NCI-H2171 treated with DMSO at 0.1 percent for 48 hours (cell line): ENCODE data around the gene VWA5A.

Experiments
- DNase-seq: peaks from one replicate; lab custom pipeline; 2025; lab: John Stamatoyannopoulos, UW

Gene VWA5A, protein sequence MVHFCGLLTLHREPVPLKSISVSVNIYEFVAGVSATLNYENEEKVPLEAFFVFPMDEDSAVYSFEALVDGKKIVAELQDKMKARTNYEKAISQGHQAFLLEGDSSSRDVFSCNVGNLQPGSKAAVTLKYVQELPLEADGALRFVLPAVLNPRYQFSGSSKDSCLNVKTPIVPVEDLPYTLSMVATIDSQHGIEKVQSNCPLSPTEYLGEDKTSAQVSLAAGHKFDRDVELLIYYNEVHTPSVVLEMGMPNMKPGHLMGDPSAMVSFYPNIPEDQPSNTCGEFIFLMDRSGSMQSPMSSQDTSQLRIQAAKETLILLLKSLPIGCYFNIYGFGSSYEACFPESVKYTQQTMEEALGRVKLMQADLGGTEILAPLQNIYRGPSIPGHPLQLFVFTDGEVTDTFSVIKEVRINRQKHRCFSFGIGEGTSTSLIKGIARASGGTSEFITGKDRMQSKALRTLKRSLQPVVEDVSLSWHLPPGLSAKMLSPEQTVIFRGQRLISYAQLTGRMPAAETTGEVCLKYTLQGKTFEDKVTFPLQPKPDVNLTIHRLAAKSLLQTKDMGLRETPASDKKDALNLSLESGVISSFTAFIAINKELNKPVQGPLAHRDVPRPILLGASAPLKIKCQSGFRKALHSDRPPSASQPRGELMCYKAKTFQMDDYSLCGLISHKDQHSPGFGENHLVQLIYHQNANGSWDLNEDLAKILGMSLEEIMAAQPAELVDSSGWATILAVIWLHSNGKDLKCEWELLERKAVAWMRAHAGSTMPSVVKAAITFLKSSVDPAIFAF

DNA sequence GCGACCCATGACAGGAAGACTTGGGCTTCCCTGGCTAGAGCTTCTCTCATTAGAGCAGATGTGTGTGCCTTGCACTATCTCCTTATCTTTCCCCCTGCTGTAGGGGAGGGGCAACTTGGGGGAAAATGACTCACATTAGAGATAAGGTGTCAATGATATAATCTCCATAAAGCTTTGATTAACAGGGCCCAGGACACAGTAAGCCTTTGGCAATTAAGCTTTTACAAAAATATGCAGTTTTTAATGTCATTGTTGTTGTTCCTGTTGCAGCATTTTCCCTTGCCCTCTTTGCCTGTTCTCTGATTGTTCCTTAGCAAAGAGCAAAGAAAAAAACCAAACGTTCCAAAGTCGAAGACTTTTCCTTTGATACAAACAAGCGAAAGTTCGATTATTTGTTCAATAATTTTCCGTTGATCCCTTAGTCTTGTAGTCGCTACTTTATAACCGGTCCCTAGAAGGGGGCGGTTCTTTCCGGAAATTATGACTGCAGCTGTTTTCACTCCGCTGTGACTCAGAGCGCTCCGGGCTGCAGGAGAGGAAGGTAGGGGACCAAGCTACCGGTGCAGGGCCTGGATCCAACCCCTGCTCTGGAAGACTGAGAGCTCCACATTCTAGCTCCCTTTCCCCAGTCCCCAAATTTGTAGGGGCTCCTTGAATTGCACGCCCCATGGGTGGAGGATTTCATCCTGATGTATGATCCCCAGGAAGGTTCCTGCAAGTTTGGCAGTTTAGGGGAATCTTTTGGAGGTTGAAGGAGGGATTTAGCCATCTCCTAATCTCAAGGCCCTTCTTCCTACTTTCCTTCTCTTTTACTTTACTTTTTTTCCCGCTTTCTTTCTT lies at the start of gene VWA5A:
Gene VWA5A, plus strand, starts transcription at position 509 of the 840 bp plus-strand sequence. CDS start 2,062 bp downstream, outside the sequence.
- DNase-seq, result peak; percentile 44

DNA sequence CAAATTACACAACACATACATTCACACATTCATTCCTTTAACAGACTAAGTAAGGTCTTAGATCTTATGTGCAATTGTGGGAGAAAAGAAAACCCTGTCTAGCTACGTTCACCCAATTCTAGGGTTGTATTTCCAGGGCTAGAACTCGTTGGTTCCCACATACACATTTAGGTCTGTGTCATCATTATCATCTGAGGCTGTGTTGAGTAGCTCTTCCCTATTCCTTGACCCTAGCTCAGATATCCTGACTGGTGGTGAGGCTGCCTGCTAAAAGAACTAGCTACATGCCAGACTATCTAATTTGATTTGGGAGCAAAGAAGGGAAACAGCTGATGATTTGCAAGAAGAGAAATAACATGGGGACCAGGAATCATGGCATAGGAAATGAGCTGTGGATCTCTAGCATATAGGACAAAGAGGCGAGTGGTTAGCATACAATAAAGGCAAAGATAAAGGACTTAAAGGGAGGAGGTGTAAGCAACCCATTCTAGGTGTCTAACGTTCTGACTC lies 46.6 kb upstream of the VWA5A start:
- no peak for DNase-seq

DNA sequence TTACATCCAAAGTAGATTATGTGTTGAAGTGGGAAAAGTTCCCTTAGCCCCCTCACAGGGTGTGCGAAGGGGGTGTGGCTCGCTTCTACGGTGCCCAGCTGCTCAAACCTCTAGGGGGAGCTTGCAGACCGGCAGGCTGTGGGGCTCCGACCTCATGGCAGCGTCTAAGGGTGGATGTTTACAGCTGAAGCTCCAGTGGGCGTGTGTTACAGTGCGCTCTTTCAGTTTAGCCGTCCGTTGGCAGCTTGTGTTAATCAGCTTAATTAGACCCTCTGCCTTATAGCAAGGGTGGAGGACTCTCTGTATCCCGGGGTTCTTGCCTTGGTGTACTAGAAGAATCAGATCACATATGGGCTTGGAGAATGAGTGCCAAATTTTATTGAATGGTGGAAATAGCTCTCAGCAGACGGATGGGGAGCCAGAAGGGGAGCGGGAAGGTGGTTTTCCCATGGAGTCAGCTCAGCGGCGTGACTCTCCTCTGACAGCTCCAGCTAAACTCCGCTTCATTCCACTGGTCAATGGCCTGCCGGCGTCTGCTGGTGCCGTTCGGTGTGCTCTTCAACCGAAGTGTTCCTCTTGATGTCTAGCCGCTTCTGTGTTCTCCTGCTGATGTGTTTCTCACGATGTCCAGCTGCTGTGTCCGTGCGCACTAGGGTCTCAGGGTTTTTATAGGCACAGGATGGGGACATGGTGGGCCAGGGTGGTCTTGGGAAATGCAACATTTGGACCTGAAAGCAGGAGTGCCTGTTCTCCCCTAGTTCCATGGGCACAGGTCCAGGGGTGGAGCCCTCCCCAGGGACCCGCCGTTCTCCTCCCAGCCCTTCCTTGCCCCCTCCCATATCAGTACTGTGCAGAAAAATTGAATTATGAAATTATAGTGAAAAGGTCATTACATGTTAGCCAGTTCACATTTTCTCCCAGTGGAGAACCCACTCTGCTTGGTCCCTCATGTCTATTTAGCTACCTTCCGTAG lies 45.5 kb upstream of the VWA5A start:
- DNase-seq, result peak; percentile 73

DNA sequence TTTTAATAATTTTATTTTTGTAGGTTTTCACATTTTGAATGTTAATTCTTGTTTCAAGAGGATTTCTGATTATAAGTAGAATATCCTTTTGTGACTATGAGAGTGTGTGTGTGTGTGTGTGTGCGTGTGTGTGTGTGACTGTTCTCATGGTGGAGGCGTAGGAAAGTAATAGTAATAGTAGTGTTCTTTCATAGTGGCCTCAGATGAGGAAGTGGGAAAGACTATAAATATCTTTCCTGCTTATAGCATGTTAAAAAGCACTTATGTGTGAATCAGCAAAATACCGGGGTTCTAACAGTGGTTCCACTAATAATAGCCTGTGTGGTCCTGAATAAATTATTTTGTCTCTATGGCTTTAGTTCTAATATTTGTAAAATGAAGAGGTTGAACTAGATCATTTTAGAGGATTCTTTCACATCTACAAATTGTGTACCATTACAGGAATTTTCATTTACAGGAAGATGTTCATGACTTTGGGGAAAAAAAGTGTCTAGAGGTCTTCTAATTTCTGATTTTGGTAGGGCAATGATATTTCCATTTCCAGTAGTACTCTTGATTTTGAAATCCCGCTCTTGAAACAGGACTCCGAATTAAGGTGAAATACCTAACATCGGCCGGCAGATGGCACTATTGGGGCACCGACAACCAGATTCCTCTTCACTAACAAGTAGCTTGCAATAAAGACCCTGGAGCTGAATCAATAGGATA lies 44.2 kb upstream of the VWA5A start:
- peak; percentile 59 for DNase-seq

DNA sequence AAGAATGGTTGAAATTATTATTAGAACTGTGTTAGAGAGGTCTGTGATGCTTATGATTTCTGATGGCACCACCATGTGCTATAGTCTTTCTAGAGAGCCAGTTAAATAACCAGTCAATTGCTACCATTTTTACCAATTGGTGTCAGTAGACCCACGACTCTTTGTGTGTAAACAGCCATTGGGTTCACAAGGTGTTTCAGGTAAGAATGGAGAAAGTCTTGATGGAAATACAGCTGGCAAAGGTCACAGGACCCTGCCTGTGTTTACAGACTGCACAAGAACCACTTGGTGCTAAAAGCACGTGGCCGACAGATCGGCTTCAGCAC lies 43.7 kb upstream of the VWA5A start:
- DNase-seq, result no peak

DNA sequence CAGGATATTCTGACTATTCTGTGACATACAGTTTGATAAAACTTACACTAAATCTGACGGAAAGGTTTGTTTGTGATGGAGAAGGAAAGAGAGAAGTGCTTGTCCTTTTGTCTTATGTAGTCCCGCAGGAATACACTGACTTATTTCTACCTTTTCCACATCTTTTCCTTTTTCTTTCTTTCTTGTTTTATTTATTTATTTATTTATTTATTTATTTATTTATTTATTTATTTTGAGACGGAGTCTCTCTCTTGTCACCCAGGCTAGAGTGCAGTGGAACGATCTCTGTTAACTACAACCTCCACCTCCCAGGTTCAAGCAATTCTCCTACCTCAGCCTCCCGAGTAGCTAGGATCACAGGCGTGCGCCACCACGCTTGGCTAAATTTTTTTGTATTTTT lies 43.1 kb upstream of the VWA5A start:
- no peak for DNase-seq

DNA sequence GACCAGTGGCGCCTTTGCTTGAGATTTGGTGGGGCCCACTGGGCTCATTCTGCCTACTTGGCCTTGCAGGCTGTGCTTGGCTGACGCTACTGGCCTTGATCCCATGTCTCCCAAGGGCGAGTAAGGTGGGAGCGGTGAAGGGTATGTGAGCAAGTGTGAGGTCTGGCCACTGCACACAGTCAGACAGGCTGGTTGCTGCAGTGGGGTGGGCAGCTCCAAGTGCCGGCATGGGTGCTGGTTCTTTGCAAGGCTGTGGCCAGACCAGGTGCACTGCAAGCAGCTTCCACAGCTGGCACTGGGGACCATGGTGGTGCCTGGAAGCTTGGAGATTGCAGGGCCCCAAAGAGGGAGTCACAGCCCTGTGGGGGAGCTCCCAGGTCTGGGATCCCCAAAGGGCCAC lies 40.7 kb upstream of the VWA5A start:
- DNase-seq, result no peak

DNA sequence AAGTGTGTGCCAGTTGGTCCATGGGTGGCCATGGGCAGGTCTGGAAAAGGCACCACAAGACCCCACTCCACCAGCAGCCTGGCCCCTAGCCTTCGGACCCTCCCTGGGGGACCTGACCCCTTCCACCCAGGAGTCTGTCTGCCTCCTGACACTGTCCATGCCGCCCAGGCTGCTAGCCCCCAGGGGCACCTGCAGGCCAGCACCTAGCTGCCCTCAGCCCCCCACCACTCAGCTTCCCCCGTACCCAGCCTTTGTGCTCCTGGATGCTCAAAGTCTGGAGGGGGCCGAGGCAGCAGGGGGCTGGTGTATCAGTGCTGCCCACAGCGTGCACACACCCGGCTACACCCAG lies 39.8 kb upstream of the VWA5A start:
- no peak for DNase-seq

DNA sequence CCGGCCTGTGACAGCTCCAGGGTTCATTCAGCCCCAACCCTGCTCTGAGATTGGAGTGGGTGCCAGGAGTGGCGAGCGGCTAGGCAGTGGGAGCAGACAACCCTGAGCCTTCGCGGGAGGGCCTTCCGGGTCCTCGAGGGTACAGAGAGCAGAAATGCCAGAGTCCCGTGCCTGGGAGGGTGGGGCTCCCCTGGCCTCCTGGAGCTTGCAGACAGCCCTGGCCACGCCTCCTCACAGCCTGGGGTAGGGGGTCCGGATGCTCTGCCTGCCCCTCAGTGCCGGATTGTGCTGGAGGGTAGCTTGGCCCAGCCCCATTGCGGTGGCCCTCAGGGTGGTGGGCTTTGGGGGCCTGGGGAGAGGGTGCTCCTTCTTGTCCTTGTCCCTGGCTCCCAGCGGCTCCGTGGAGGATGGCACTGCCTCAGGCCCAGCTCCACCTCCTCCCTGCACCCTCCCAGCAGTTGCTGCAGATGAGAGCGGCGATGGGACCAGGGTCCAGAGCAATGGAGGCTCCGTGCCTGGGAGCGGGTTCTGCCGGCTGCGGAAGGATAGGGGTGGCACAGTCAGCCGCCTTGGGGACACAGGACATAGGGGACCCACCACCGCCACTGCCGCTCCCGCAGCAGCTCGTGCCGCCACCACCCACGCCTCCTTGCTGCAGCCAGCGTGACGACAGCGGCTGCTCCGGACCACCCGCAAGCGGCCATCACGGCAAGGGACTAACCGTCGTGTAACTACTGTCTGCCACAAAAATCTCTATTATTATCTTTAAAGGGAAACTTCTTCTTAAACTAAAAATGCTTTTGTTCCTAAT lies 39.2 kb upstream of the VWA5A start:
- peak; percentile 13 for DNase-seq

DNA sequence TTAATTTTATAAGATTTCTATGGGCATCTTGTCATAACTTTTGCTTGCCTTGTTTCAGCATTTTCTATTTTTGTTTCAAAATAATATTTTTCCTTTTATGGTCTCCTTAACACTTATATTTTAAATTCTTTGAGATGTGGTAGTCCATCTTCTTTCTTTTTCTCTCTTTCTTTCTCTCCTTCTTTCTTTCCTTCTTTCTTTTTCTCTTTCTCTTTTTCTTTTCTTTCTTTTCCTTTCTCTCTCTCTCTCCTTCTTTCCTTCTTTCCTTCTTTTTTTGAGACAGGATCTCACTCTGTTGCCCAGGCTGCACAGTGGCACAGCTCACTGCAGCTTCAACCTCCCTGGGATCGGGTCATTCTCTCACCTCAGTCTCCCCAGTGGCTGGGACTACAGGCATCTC lies 38.0 kb upstream of the VWA5A start:
- DNase-seq, result no peak

DNA sequence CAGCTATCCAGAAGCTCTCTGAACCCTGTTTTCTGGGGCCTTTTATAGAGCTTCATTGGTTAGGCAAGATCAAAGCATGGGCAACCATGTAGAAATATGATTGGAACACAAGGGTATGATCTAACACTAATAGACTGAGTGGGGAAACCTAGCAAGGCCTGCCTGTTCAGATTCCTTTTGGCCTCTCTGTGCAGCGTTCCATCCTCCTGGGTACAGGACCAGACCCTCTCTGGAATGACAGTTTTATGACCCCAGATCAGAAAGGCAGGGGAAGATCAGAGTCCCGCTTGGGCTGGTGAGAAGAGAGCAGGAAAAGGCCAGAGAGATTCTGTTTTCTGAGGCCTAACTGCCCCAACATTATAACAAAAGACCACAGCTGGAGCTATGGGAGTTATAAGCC lies 36.7 kb upstream of the VWA5A start:
- DNase-seq, result no peak

DNA sequence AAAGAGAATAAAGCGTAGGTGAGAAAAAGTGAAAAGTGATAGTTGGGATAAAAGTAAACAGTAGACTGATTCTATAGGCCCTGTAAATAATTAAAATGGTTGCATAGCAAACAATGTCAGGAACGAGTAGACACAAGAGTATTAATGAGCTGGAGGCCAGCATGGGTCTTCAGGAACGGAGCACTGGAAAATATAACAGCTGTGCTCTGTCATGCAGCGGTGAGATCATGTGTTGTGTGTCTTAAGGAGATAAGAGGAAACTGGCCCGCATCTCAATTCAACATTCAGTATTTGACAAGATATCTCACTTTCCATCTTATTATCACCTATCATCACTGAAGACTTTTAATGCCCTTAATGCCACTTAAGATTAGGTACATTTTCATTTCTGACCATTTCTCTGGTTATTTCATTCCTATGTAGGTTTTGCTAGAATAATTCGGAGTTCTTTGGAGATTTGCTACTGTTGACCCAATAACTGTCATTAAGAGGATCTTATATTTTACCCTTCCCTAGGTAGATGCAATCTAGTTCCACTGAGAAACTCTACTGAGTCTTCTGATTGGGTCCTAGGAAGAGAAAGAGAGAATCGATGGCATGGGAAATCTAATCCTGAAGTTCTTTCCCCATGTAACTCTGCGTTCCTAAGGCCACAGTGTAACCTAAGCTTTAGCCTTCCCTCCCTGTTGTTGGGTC lies 35.5 kb upstream of the VWA5A start:
- no peak for DNase-seq

DNA sequence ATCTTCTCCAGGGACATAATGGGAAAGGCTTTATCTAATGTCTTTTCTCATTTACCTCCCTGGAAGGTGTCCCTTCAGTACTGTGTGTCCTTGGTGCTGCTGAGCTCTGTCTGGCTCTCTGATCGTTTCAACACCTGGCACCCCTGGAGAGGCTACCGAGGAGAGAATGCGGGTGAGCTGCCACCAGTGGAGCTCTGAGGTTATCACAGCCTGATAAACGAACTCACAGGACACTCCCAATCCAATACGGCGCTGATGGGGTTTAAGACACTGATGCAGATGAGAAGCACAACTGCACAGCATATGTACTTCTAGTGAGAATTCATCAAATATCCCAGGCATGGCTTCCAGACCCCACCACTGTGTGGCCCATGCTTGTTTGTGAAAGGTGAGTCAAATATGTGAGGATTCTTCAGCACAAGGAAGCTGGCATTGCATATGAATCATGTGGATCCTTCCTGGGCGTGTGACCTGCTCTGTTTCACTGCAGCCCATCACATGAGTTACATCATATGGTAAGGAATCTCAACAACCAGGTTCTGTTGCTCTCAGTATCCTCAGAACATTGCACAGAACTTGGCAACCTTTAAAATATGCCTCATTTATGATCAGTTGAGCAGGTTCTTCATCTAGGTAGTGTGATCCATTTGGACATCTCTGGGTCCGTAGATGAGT lies 34.8 kb upstream of the VWA5A start:
- no peak for DNase-seq

DNA sequence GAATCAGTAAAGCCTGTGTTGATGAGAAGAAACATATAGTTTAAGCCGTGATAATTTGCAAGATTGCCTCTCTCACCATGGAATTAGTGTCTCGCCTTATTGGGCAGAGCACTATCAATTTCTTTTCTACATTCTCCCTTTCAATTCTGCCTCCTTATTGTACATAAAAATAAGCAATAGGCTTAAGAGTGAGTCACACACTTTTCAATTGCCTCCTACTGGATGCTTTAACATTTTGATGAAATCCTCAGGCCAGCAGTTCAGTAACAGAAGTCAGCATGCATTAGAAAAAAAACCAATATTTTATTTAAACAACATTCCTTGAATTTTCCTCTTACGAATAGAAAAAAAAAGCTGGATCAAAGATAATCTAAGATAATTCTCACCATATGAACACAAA lies 33.8 kb upstream of the VWA5A start:
- DNase-seq, result no peak

DNA sequence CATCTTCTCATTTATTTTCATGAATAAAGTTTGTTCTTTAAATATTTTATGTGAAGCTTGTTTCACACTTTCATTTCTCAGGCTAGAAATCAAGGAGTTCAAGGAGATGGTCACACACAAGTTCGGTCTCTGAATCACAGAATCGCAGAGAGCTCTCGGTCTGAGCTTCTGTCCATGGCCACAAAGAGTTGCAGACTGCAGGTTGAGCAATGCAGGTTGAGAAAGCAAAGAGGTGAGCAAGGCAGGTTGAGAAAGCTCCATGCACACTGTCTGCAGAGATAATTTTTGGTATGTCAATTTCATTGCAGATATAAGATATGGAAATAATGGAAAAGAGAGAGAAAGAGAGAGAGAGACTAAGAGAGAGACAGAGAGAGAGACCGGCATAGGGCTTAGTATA lies 32.9 kb upstream of the VWA5A start:
- DNase-seq, result no peak

DNA sequence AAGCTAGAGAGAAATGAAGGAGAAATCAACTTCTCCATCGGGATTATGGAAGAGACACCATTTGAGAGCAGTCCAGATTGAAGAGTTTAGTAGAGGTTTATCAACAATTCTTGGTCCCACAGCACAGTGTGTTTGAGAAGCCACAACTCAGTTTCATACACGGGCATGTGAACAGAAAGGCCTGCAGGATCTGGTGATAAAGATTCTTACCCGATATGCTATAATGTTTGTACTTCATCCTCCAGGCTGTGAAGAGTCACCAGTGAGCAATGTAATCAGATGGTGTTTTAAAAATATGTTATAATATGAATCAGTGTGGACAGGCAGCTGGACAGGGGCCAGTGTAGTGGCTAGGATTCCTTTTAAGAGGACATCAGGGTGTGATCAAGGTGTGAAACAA lies 29.7 kb upstream of the VWA5A start:
- no peak for DNase-seq

DNA sequence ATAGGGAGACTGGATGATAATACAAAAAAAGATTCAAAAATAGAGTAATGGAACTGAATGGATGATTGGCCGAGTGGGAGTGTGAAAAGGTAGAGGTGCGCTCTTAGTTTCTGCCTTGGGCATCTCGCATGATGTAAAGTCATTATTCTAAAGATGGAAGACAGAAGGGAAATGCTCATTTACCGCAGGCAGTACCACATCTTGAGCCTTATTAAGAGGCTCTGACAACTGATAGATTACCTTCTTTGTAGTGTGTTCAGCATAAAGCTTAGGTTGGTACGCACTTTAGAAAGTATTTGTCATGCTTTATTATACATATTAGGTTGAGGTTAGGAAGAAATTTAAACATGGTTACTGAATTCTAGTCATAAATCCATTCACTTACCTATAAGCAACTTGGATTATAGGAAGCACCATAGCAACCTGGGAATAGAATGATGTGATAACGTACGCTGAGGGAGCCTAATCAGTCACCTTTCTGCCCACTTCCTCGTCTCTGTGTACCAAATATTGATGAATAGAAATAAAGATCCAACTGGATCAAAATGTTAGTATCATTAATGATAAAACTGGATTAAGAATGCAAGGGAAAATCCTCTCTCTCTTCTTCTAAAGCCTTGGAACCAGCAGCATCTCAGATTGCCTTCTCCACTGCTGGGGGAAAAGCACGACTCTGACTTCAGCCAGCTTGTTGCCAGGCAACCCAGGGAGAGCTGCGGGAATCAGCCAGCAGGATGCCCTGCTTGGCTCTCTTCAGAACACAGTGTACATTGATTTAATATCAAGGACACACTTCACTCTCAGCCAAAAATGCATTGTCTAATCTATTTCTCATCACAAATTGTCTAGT lies 29.0 kb upstream of the VWA5A start:
- DNase-seq, result peak; percentile 58

DNA sequence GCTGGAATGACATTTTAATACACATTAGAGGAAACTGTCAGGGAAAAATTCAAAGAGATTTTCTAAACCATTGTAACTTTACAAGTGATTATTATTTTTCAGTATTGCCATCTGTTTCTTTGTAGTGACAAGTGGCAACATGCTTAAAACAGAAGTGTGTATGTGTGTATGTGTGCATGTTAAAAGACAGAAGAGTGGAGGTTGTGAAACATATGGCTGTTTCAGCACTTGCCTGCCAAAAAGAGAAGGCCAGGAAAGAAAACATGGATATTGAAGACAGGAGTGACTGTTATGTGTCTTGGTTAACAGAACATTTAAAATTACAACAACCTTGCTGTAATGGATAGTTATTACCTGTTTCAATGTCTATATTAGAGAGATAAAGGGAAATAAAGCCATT lies 24.3 kb upstream of the VWA5A start:
- DNase-seq, result peak; percentile 81
